ENCODE data around the gene LMF2. TPM values are rescaled to one million over a fixed set of nuclear protein-coding genes. Genes with fewer than 3 reads are reported as not detected.

Gene LMF2
- total and polyA plus RNA-seq, 2 of the 4 experiments (the other 2 are of a cell fraction): 16.8 to 82.6 TPM

- Histone ChIP-seq H2AK5ac (ENCODE audit: low read depth, low read length) (peak overlapping the region; percentile 52), H3K9me3 (ENCODE audit: control insufficient read depth, insufficient read depth, low read length) (no peaks in the 10 kb centered on the region), H2BK5ac (ENCODE audit: low read depth, low read length, poor library complexity, severe bottlenecking) (no peak overlapping the region), H3K4me3 (ENCODE audit: insufficient read depth, low read depth, low read length) (no peak overlapping the region), H3K9ac (ENCODE audit: low read depth, low read length) (no peak overlapping the region), H3K4ac (ENCODE audit: low read depth, low read length) (no peak overlapping the region), H3K79me1 (ENCODE audit: low read depth in 1 of 2, low read length in 2 of 2) (no peaks in the 10 kb centered on the region), H4K8ac (ENCODE audit: low read depth in 2 of 2, low read length in 2 of 2) (peak overlapping the region; percentile 12 to 62; a peak in 1 of 4 replicates), H2AFZ (replicated peaks; ENCODE audit: low read length, poor library complexity) (no peak overlapping the region), H2AK9ac (replicated peaks; ENCODE audit: low read depth, low read length, poor library complexity) (no peak overlapping the region), H3K23ac (ENCODE audit: low read depth, low read length) (no peak overlapping the region), H4K5ac (ENCODE audit: low read depth, low read length) (peak overlapping the region; percentile 26; the same call in 1 of the 2 replicates), H3K27me3 (ENCODE audit: control insufficient read depth, insufficient read depth, low read length) (no peaks in the 10 kb centered on the region), H3K4me2 (ENCODE audit: low read depth, low read length) (no peak overlapping the region), H2BK120ac (ENCODE audit: low read depth, low read length) (peak overlapping the region; percentile 59), H2BK20ac (ENCODE audit: low read depth, low read length) (0 out of 2 replicates have a peak overlapping the region, but pooled peaks have one; percentile 17), H4K91ac (ENCODE audit: insufficient read depth, low read depth, low read length) (peak overlapping the region; percentile 32), H3K9me1 (ENCODE audit: insufficient read depth, low read length) (peaks cover 7% of the 10 kb centered on the region), H3K36me3 (ENCODE audit: control insufficient read depth, insufficient read depth, low read length) (no peaks in the 10 kb centered on the region), H2BK15ac (ENCODE audit: low read depth, low read length) (no peak overlapping the region), H4K20me1 (ENCODE audit: insufficient read depth, low read length) (no peaks in the 10 kb centered on the region), H3K4me1 (ENCODE audit: control insufficient read depth, insufficient read depth, low read length) (peaks cover 12% of the 10 kb centered on the region), H3K18ac (ENCODE audit: low read depth, low read length) (no peak overlapping the region), H3K56ac (ENCODE audit: extremely low read depth, insufficient read depth, low read length) (no peak overlapping the region), H3K27ac (ENCODE audit: insufficient read depth, low read length) (no peak overlapping the region), H3K14ac (replicated peaks; ENCODE audit: low read depth, low read length) (no peak overlapping the region)
- 90 to 100% methylated on average over 2 to 7 of the region's 13 CpGs for WGBS, 2 experiments (ENCODE audit: extremely low coverage in 2 of 2, insufficient read length in 1 of 2)
- ATAC-seq (ENCODE audit: low read depth) (no peak), DNase-seq (no peak)
- intact Hi-C loops (cut with micrococcal nuclease): loop anchor here (2.0 kb wide), 1 partner anchor 45 kb away; the partner anchor contains the start of gene CHKB
- TF ChIP-seq NFE2L2 (IDR thresholded peaks at IDR 0.05; ENCODE audit: low read depth, low read length) (no peak), MAFK (IDR thresholded peaks at IDR 0.05; ENCODE audit: low read depth, low read length) (no peak), SMC3 (IDR thresholded peaks at IDR 0.05; ENCODE audit: low read depth, low read length) (no peak), BHLHE40 (IDR thresholded peaks at IDR 0.05; ENCODE audit: low read depth, low read length) (no peak), RFX5 (IDR thresholded peaks at IDR 0.05; ENCODE audit: low read depth, low read length) (no peak), MAZ (IDR thresholded peaks at IDR 0.05; ENCODE audit: borderline replicate concordance, low read depth, low read length) (no peak), RAD21 (IDR thresholded peaks at IDR 0.05; ENCODE audit: low read length) (no peak), POLR2A (IDR thresholded peaks at IDR 0.05; ENCODE audit: low read depth, low read length) (no peak), FOS (IDR thresholded peaks at IDR 0.05; ENCODE audit: low read depth, low read length) (no peak), CEBPB (IDR thresholded peaks at IDR 0.05; ENCODE audit: low read depth, low read length) (no peak), MXI1 (IDR thresholded peaks at IDR 0.05; ENCODE audit: borderline replicate concordance, low read depth, low read length) (no peak), CHD1 (IDR thresholded peaks at IDR 0.05; ENCODE audit: low read depth, low read length) (no peak), RCOR1 (IDR thresholded peaks at IDR 0.05; ENCODE audit: insufficient replicate concordance, low read length) (no peak), USF2 (IDR thresholded peaks at IDR 0.05; ENCODE audit: low read depth, low read length) (no peak)
- TF ChIP-seq, protein P1, sequence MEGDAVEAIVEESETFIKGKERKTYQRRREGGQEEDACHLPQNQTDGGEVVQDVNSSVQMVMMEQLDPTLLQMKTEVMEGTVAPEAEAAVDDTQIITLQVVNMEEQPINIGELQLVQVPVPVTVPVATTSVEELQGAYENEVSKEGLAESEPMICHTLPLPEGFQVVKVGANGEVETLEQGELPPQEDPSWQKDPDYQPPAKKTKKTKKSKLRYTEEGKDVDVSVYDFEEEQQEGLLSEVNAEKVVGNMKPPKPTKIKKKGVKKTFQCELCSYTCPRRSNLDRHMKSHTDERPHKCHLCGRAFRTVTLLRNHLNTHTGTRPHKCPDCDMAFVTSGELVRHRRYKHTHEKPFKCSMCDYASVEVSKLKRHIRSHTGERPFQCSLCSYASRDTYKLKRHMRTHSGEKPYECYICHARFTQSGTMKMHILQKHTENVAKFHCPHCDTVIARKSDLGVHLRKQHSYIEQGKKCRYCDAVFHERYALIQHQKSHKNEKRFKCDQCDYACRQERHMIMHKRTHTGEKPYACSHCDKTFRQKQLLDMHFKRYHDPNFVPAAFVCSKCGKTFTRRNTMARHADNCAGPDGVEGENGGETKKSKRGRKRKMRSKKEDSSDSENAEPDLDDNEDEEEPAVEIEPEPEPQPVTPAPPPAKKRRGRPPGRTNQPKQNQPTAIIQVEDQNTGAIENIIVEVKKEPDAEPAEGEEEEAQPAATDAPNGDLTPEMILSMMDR (conservative IDR thresholded peaks at IDR 0.05; ENCODE audit: low read depth, low read length): no peak
- dilution Hi-C loops (cut with HindIII; ENCODE audit: low sequenced_read_pairs, unreplicated experiment): no loop called here
- ChIA-PET CTCF (no interaction called here), POLR2A (ENCODE audit: unreplicated experiment) (no interaction called here)
- in situ Hi-C loops (cut with MboI; ENCODE audit: low sequenced_read_pairs): no loop called here
- no TSS peak for BruUV-seq (replicated peaks)
Measured at GRCh38 chr22:50537765-50538164, 30.3 kb upstream of the LMF2 start.

Measured in IMR-90 (cell line).